Immature natural killer cell (primary cell): Measurements from ENCODE around the gene METRNL. TPM values are rescaled to one million over a fixed set of nuclear protein-coding genes. Genes with fewer than 3 reads are reported as not detected.

Experiments used
- DNase-seq, 3 donors: peaks; one replicate each; pipeline ENCODE4 v3.0.0; 2022; ENCODE audit warnings: mixed read lengths in 1 of 3
- H3K27ac Mint-ChIP-seq, 6 donors: one replicate each; pipeline ENCODE4 v1.8.0; 2020; ENCODE audit warnings: mixed read lengths in 6 of 6, mild to moderate bottlenecking in 5 of 6, inconsistent platforms in 4 of 6, moderate library complexity in 3 of 6
- H3K27me3 Mint-ChIP-seq, 3 donors: one replicate each; pipeline ENCODE4 v1.8.0; 2020 to 2021; ENCODE audit warnings: low read depth in 3 of 3, mild to moderate bottlenecking in 3 of 3, mixed read lengths in 3 of 3, moderate library complexity in 3 of 3, inconsistent platforms in 1 of 3
- H3K36me3 Mint-ChIP-seq, 3 donors: one replicate each; pipeline ENCODE4 v1.8.0; 2020; ENCODE audit warnings: mixed read lengths in 3 of 3, inconsistent platforms in 2 of 3, mild to moderate bottlenecking in 2 of 3
- H3K4me1 Mint-ChIP-seq, 2 donors: one replicate each; pipeline ENCODE4 v1.8.0; 2020; ENCODE audit warnings: inconsistent platforms in 2 of 2, mild to moderate bottlenecking in 2 of 2, mixed read lengths in 2 of 2, moderate library complexity in 1 of 2
- H3K4me3 Mint-ChIP-seq, 5 donors: one replicate each; pipeline ENCODE4 v1.8.0; 2020; ENCODE audit warnings: mild to moderate bottlenecking in 5 of 5, mixed read lengths in 5 of 5, inconsistent platforms in 3 of 5, moderate library complexity in 3 of 5
- H3K9me3 Mint-ChIP-seq, 6 donors: one replicate each; pipeline ENCODE4 v1.8.0; 2020; ENCODE audit warnings: mild to moderate bottlenecking in 6 of 6, mixed read lengths in 6 of 6, inconsistent platforms in 4 of 6, moderate library complexity in 3 of 6
- polyA plus RNA-seq, 3 donors: library from polyadenylated mRNA; unstranded; fragments of 300-500 nt; fragmentation: Illumina TruSeq; gene quantifications; one replicate each; pipeline ENCODE4 v1.2.3, GENCODE V29; 2021

Gene METRNL
- polyA plus RNA-seq, 3 donors from 2014 or later = 13.6 to 72.3 (median 49.2) TPM

- peaks cover 0 to 9% (median 0%) of the 10 kb centered on the region in 6 donors for H3K9me3 Mint-ChIP-seq
- peaks cover 0 to 9% (median 4%) of the 10 kb centered on the region in 3 donors for H3K36me3 Mint-ChIP-seq
- peaks cover 50 to 99% (median 77%) of the 10 kb centered on the region in 3 donors for H3K27me3 Mint-ChIP-seq
- peak overlapping the region in 3 of 5 donors; percentile 19 to 52 (median 40) for H3K4me3 Mint-ChIP-seq
- DNase-seq = peak in 2 of 3 donors; percentile 34 to 44
- H3K4me1 Mint-ChIP-seq = peaks cover 14 to 30% of the 10 kb centered on the region in 2 donors
- peak overlapping the region in 2 of 6 donors; percentile 35 to 87 for H3K27ac Mint-ChIP-seq
Measured at GRCh38 chr17:83098241-83099085, 19.1 kb downstream of the METRNL start.

- peaks cover 14 to 24% of the 10 kb centered on the region in 2 donors for H3K4me1 Mint-ChIP-seq
- peak overlapping the region in 2 of 6 donors; percentile 67 to 87 for H3K27ac Mint-ChIP-seq
- H3K4me3 Mint-ChIP-seq = peak overlapping the region in 3 of 5 donors; percentile 42 to 82 (median 57)
Measured at GRCh38 chr17:83099086-83099555, 19.7 kb downstream of the METRNL start.

GRCh38 chr17:83099570-83100181 is 20.3 kb downstream of the METRNL start:
- Mint-ChIP-seq H3K4me1 (peaks cover 14 to 24% of the 10 kb centered on the region in 2 donors), H3K27ac (peak overlapping the region in 4 of 6 donors; percentile 59 to 87 (median 74)), H3K27me3 (peaks cover 48 to 99% (median 74%) of the 10 kb centered on the region in 3 donors), H3K36me3 (peaks cover 0 to 7% (median 0%) of the 10 kb centered on the region in 3 donors), H3K4me3 (peak overlapping the region; percentile 35 to 82 (median 57)), H3K9me3 (peaks cover 0 to 10% (median 0%) of the 10 kb centered on the region in 6 donors)
- peak; percentile 55 to 62 (median 57) for DNase-seq

More at GRCh38 chr17:83099086-83099555, 19.7 kb downstream of the METRNL start:
- Mint-ChIP-seq H3K9me3 (peaks cover 0 to 10% (median 0%) of the 10 kb centered on the region in 6 donors), H3K36me3 (peaks cover 0 to 9% (median 0%) of the 10 kb centered on the region in 3 donors), H3K27me3 (peaks cover 43 to 99% (median 73%) of the 10 kb centered on the region in 3 donors)
- DNase-seq = no peak

- Mint-ChIP-seq H3K4me3 (peak overlapping the region; percentile 26 to 75 (median 57)), H3K27ac (peak overlapping the region in 4 of 6 donors; percentile 67 to 87 (median 82)), H3K4me1 (peaks cover 14 to 24% of the 10 kb centered on the region in 2 donors), H3K9me3 (peaks cover 0 to 10% (median 0%) of the 10 kb centered on the region in 6 donors), H3K27me3 (peaks cover 51 to 99% (median 76%) of the 10 kb centered on the region in 3 donors), H3K36me3 (peaks cover 0 to 5% (median 0%) of the 10 kb centered on the region in 3 donors)
- DNase-seq = peak in 1 of 3 donors; percentile 48
Measured at GRCh38 chr17:83100220-83100852, 20.9 kb downstream of the METRNL start.

GRCh38 chr17:83100853-83101391 is 21.5 kb downstream of the METRNL start:
- Mint-ChIP-seq H3K36me3 (peaks cover 0 to under 1% (median 0%) of the 10 kb centered on the region in 3 donors), H3K4me3 (peak overlapping the region; percentile 10 to 57 (median 26)), H3K27me3 (peaks cover 50 to 99% (median 72%) of the 10 kb centered on the region in 3 donors), H3K27ac (peak overlapping the region in 4 of 6 donors; percentile 35 to 84 (median 72)), H3K9me3 (peaks cover 0 to 7% (median 0%) of the 10 kb centered on the region in 6 donors), H3K4me1 (peaks cover 14 to 20% of the 10 kb centered on the region in 2 donors)
- DNase-seq = peak; percentile 44 to 57 (median 52)

- H3K4me3 Mint-ChIP-seq = peak overlapping the region in 2 of 5 donors; percentile 27 to 39
- H3K4me1 Mint-ChIP-seq = peaks cover 21 to 22% of the 10 kb centered on the region in 2 donors
- DNase-seq = peak in 1 of 3 donors; percentile 39
- peaks cover 56 to 99% (median 73%) of the 10 kb centered on the region in 3 donors for H3K27me3 Mint-ChIP-seq
- peak overlapping the region in 2 of 6 donors; percentile 30 to 84 for H3K27ac Mint-ChIP-seq
- peaks cover 0 to 7% (median 0%) of the 10 kb centered on the region in 6 donors for H3K9me3 Mint-ChIP-seq
- no peaks in the 10 kb centered on the region for H3K36me3 Mint-ChIP-seq
Measured at GRCh38 chr17:83101805-83102480, 22.5 kb downstream of the METRNL start.

GRCh38 chr17:83103200-83103942 is 24.0 kb downstream of the METRNL start:
- H3K4me1 Mint-ChIP-seq = peaks cover 26 to 28% of the 10 kb centered on the region in 2 donors
- no peak overlapping the region for H3K4me3 Mint-ChIP-seq
- H3K27ac Mint-ChIP-seq = peak overlapping the region in 1 of 6 donors; percentile 81
- H3K9me3 Mint-ChIP-seq = peaks cover 0 to 4% (median 0%) of the 10 kb centered on the region in 6 donors
- H3K36me3 Mint-ChIP-seq = no peaks in the 10 kb centered on the region
- H3K27me3 Mint-ChIP-seq = peaks cover 47 to 99% (median 63%) of the 10 kb centered on the region in 3 donors
- DNase-seq = no peak

GRCh38 chr17:83103943-83104311 is 24.5 kb downstream of the METRNL start:
- Mint-ChIP-seq H3K27ac (peak overlapping the region in 2 of 6 donors; percentile 55 to 81), H3K27me3 (peaks cover 48 to 99% (median 59%) of the 10 kb centered on the region in 3 donors), H3K36me3 (no peaks in the 10 kb centered on the region), H3K9me3 (peaks cover 0 to 4% (median 0%) of the 10 kb centered on the region in 6 donors), H3K4me3 (no peak overlapping the region), H3K4me1 (peaks cover 30 to 34% of the 10 kb centered on the region in 2 donors)
- DNase-seq = no peak

GRCh38 chr17:83104577-83105505 is 25.4 kb downstream of the METRNL start:
- peaks cover 0 to 1% (median 0%) of the 10 kb centered on the region in 6 donors for H3K9me3 Mint-ChIP-seq
- peaks cover 26 to 32% of the 10 kb centered on the region in 2 donors for H3K4me1 Mint-ChIP-seq
- H3K27ac Mint-ChIP-seq = peak overlapping the region in 4 of 6 donors; percentile 40 to 81 (median 63)
- H3K27me3 Mint-ChIP-seq = peaks cover 44 to 99% (median 51%) of the 10 kb centered on the region in 3 donors
- no peaks in the 10 kb centered on the region for H3K36me3 Mint-ChIP-seq
- peak in 1 of 3 donors; percentile 31 for DNase-seq
- no peak overlapping the region for H3K4me3 Mint-ChIP-seq

- peak overlapping the region in 3 of 6 donors; percentile 40 to 81 (median 71) for H3K27ac Mint-ChIP-seq
- peaks cover 0 to 1% (median 0%) of the 10 kb centered on the region in 6 donors for H3K9me3 Mint-ChIP-seq
- no peaks in the 10 kb centered on the region for H3K36me3 Mint-ChIP-seq
- H3K4me1 Mint-ChIP-seq = peaks cover 21 to 26% of the 10 kb centered on the region in 2 donors
- no peak overlapping the region for H3K4me3 Mint-ChIP-seq
- DNase-seq = peak in 1 of 3 donors; percentile 15
- H3K27me3 Mint-ChIP-seq = peaks cover 46 to 100% (median 46%) of the 10 kb centered on the region in 3 donors
Measured at GRCh38 chr17:83105512-83105911, 26.1 kb downstream of the METRNL start.
